Measurements from ENCODE around the gene SPAG16.

The SPAG16 gene

GRCh38 chr2:213914510-213914909 is 630.2 kb downstream of the SPAG16 start:
- TF ChIP-seq TAF1 (IDR thresholded peaks at IDR 0.05; ENCODE audit: borderline replicate concordance, insufficient read depth, low read length) (no peak), POLR2AphosphoS5 (IDR thresholded peaks at IDR 0.05; ENCODE audit: low read depth, low read length) (no peak), REST (IDR thresholded peaks at IDR 0.05; ENCODE audit: insufficient read depth in 1 of 2, low read depth in 2 of 2, low read length in 2 of 2) (no peak), SIN3A (IDR thresholded peaks at IDR 0.05; ENCODE audit: borderline replicate concordance, insufficient read depth, low read length) (no peak), FOXP2 (optimal IDR thresholded peaks at IDR 0.05; ENCODE audit: borderline replicate concordance, extremely low read depth, extremely low read length, insufficient read depth) (no peak)

DNA sequence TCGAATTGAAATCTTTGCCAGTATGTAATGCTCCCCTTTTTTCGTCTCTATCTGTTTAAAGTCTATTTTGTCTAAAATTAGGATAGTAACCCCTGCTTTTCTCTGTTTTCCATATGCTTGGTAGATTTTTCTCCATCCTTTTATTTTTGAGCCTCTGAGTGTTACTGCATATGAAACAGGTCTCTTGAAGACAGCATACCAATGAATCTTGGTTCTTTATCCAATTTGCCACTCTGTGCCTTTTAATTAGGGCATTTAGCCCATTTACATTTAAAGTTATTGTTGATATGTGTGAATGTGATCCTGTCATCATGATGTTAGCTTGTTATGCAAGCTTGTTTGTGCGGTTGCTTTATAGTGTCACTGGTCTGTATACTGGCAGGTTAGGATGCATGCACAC is 635.8 kb downstream of the SPAG16 start:
- TF ChIP-seq TAF1 (IDR thresholded peaks at IDR 0.05; ENCODE audit: borderline replicate concordance, insufficient read depth, low read length) = no peak
- no peak for TF ChIP-seq FOXP2 (optimal IDR thresholded peaks at IDR 0.05; ENCODE audit: borderline replicate concordance, extremely low read depth, extremely low read length, insufficient read depth)
- TF ChIP-seq SIN3A (IDR thresholded peaks at IDR 0.05; ENCODE audit: borderline replicate concordance, insufficient read depth, low read length) = no peak
- TF ChIP-seq REST (IDR thresholded peaks at IDR 0.05; ENCODE audit: insufficient read depth in 1 of 2, low read depth in 2 of 2, low read length in 2 of 2) = no peak
- no peak for TF ChIP-seq POLR2AphosphoS5 (IDR thresholded peaks at IDR 0.05; ENCODE audit: low read depth, low read length)

DNA sequence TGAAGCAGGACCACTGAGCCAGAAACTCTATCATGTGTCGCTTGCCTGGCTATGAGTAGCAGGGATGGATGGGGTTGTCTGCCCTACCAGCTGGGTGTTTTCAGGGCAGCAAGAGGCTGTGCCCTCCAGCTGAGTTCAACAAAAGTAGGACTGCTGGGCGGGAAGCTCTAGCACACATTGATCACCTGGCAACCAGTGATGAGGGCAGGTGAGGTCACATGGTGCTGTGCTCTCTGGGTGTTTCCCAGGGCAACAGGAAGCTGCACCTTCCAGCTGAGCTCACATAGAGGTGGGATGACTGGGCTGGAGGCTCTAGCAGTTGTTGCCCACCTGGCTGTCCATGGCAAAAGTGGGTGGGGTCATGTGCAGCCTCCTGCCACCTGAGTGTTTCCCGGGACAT is 639.3 kb downstream of the SPAG16 start:
- TF ChIP-seq POLR2AphosphoS5 (IDR thresholded peaks at IDR 0.05; ENCODE audit: low read depth, low read length) (no peak), TAF1 (IDR thresholded peaks at IDR 0.05; ENCODE audit: borderline replicate concordance, insufficient read depth, low read length) (no peak), REST (IDR thresholded peaks at IDR 0.05; ENCODE audit: insufficient read depth in 1 of 2, low read depth in 2 of 2, low read length in 2 of 2) (no peak), SIN3A (IDR thresholded peaks at IDR 0.05; ENCODE audit: borderline replicate concordance, insufficient read depth, low read length) (no peak)

DNA sequence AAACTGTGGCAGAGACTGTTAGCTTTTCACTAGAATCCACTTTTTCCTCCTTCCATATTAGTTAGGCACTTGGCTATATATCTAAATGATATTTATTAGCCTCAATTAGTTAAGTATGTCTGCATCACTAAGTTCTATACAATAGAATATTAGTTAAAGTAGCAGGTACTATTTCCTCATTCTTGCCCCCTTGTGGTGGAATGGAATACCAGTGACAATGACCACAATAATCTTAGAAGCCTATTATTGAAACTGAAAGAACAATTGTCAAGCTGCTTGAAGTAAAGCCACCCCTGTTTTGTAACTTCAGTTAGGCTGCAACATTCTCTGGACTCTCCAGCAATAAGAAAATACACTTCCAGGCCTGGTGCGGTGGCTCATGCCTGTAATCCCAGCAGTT is 650.3 kb downstream of the SPAG16 start:
- no peak for TF ChIP-seq SIN3A (IDR thresholded peaks at IDR 0.05; ENCODE audit: borderline replicate concordance, insufficient read depth, low read length)
- no peak for TF ChIP-seq FOXP2 (optimal IDR thresholded peaks at IDR 0.05; ENCODE audit: borderline replicate concordance, extremely low read depth, extremely low read length, insufficient read depth)
- TF ChIP-seq POLR2AphosphoS5 (IDR thresholded peaks at IDR 0.05; ENCODE audit: low read depth, low read length) = no peak
- no peak for TF ChIP-seq TAF1 (IDR thresholded peaks at IDR 0.05; ENCODE audit: borderline replicate concordance, insufficient read depth, low read length)
- TF ChIP-seq REST (IDR thresholded peaks at IDR 0.05; ENCODE audit: insufficient read depth in 1 of 2, low read depth in 2 of 2, low read length in 2 of 2) = no peak

GRCh38 chr2:213958086-213958485 is 673.8 kb downstream of the SPAG16 start:
- no peak for TF ChIP-seq SIN3A (IDR thresholded peaks at IDR 0.05; ENCODE audit: borderline replicate concordance, insufficient read depth, low read length)
- no peak for TF ChIP-seq POLR2AphosphoS5 (IDR thresholded peaks at IDR 0.05; ENCODE audit: low read depth, low read length)
- no peak for TF ChIP-seq REST (IDR thresholded peaks at IDR 0.05; ENCODE audit: insufficient read depth in 1 of 2, low read depth in 2 of 2, low read length in 2 of 2)
- TF ChIP-seq TAF1 (IDR thresholded peaks at IDR 0.05; ENCODE audit: borderline replicate concordance, insufficient read depth, low read length) = no peak
- no peak for TF ChIP-seq FOXP2 (optimal IDR thresholded peaks at IDR 0.05; ENCODE audit: borderline replicate concordance, extremely low read depth, extremely low read length, insufficient read depth)
